ENCODE data around the gene LGALS14.

LGALS14 gene

DNA sequence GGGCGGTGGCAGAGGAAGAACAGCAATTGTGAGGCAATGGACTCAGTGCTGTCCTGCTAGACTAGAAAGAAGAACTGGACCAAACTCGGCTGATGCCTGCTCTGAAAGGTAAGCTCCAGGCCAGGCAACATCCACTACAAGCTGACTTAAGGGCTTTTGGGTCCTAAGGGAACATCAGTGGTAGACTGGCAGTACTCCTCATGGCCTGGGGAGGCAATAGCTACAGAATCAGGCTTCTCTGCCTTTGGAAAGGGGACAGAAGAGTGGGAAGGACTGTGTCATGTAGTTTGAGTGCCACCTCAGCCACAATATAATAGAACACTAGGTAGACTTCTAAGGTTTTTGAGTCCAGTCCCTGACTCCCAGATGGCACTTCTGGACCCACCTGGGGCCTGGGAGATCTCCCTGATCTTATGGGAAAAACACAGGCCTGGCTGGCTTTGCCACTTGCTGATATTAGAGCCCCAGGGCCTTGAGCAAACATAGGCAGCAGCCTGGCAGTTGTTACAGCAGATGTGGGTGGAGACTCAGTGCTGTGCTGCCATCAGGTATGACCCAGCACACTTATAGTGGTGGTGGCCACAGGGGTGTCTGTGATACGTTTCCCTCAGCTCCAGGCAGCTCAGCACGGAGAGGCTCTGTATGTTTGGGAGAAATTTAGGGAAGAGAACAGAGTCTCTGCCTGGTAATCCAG is 42.7 kb downstream of the LGALS14 start:
- DNase-seq (ENCODE audit: low read depth) = no peak

DNA sequence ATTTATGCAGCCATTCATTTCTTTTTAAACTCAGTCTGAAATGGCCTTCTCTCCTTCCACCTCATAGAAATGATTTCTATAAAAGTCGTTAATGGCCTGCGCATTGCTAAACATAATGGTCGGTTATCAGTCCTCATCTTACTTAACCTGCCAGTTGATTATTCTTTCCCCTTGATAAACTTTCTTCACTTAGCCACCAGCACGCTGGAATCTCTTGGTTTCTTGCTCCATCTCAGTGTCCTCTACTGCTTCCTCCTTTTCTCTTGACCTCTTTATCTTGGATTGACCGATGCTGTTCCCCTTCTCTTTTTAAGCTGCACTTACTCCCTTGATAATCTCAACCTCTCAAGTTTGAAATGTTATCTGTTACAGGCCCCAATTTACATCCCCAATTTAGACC is 45.7 kb downstream of the LGALS14 start:
- no peak for DNase-seq (ENCODE audit: low read depth)

DNA sequence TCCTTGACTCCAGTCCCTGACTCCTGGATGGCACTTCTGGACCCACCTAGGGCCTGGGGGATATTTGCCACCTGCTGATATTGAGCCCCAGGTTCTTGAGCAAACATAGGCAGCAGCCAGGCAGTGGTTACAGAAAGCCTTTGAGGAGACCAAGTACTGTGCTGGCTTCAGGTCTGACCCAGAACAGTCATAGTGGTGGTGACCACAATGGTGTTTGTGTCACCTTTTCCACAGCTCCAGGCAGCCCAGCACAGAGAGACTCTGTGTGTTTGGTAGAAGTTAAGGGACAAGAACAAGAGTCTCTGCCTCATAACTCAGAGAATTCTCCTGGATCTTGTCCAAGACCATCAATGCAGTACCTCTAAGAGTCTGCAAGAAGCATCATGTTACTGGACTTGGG is 48.1 kb downstream of the LGALS14 start:
- no peak for DNase-seq (ENCODE audit: low read depth)

DNA sequence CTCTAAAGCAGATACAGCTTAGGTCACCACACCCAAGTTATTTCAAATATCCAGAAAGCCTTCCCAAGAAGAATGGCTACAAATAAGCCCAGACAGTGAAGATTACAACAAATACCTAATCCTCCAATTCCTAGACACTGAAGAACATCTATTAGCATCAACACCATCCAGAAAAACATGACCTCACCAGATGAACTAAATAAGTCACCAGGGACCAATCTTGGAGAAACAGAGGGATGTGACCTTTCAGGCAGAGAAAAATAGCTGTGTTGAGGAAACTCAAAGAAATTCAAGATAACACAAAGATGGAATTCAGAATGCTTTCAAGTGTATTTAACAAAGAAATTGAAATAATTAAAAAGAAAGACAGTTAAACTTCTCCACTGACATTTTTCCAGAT is 48.5 kb downstream of the LGALS14 start:
- no peak for DNase-seq (ENCODE audit: low read depth)

DNA sequence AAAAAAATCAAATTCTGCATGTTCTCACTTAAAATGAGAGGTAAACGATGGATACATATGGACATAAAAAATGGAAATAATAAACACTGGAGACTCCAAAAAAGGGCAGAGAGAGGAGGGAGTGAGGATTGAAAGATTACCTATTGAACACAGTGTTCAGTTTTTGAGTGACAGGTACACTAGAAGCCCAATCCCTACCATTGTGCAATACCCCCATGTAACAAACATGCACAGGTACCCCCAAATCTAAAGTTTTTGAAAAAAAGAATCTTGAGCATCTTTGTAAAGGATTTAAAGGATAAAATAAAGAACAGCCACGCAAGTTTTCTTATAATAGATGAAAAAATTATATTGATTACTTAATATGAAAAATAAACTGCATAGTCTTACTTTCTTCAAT is 50.3 kb downstream of the LGALS14 start:
- no peak for DNase-seq (ENCODE audit: low read depth)

DNA sequence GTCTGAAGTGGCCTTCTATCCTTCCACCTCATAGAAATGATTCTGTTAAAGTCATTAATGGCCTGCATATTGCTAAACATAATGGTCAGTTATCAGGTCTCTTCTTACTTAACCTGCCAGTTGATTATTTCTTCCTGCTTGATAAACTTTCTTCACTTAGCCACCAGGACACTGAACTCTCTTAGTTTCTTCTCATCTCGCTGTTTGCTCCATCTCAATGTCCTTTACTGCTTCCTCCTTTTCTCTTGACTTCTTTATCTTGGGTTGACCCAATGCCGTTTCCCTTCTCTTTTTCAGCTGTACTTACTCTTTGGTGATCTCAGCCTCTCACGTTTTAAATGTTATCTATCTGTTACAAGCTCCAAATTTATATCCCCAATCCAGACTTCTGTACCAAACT is 50.7 kb downstream of the LGALS14 start:
- no peak for DNase-seq (ENCODE audit: low read depth)

All from non-pigmented ciliary epithelial cell (primary cell).